ENCODE measurements around the gene C3orf52.

DNA sequence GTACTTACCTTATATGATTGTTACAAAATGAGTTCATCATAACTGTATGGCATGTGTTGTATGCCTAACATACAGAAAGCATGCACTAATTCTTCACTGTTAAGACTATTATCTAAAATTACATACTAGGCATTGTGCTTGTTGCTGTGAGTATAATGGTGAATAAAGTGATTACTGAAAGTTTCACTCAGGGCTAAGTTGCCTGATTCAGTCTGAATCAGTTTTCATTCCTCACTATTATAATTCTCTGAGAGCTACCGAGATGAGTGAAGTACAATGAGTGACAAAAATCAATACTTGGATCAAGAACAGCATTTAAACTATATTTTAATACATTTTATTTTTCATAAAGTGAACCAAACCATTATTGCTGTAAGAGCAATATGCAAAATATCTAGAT lies 54.4 kb downstream of the C3orf52 start:
- TF ChIP-seq GATA2 (IDR thresholded peaks at IDR 0.05; ENCODE audit: low read depth, low read length), result no peak
- no peak for TF ChIP-seq GATA3 (IDR thresholded peaks at IDR 0.05; ENCODE audit: low read depth, low read length)

All from SH-SY5Y (cell line).